HG03280 (cell line): Measurements from ENCODE around the gene UGT1A9.
"Not testable (repeated sequence)": the region's sequence is repeated elsewhere in the genome, so short reads cannot be mapped to it uniquely, and the experiment has no call there.

ENCODE experiments used
- ATAC-seq: cut with Tn5 transposase; IDR thresholded peaks from one replicate; pipeline ENCODE4 v1.9.1; 2021; ENCODE audit warnings: mild to moderate bottlenecking, moderate library complexity; ENCODE audit not compliant: unreplicated experiment

Gene UGT1A9

GRCh38 chr2:233711312-233712008, 39.8 kb downstream of the UGT1A9 start:
- peak; percentile 54 for ATAC-seq

- no peak for ATAC-seq
Observed at GRCh38 chr2:233712611-233713261, 41.0 kb downstream of the UGT1A9 start, which contains the start of gene UGT1A5. Gene UGT1A5 (plus strand): TSS chr2:233712907. CDS start chr2:233712992, 85 bp downstream.

GRCh38 chr2:233713262-233713615, 41.5 kb downstream of the UGT1A9 start:
- no peak for ATAC-seq

- ATAC-seq, result no peak
Observed at GRCh38 chr2:233714121-233714520, 42.4 kb downstream of the UGT1A9 start.

- no peak for ATAC-seq
Observed at GRCh38 chr2:233718552-233718951, 46.9 kb downstream of the UGT1A9 start, which contains the start of gene UGT1A4. Gene UGT1A4 (plus strand): TSS chr2:233718736. CDS start chr2:233718821, 85 bp downstream.

- no peak for ATAC-seq
Observed at GRCh38 chr2:233728723-233729301, 57.1 kb downstream of the UGT1A9 start, which contains the start of gene UGT1A3. Gene UGT1A3 (plus strand): TSS chr2:233729042. CDS start chr2:233729127, 85 bp downstream.

GRCh38 chr2:233736868-233737653, 65.4 kb downstream of the UGT1A9 start:
- ATAC-seq, result not testable (repeated sequence)

GRCh38 chr2:233740870-233741269, 69.2 kb downstream of the UGT1A9 start:
- ATAC-seq, result no peak

GRCh38 chr2:233743464-233744259, 72.0 kb downstream of the UGT1A9 start:
- no peak for ATAC-seq

GRCh38 chr2:233745073-233745755, 73.5 kb downstream of the UGT1A9 start:
- ATAC-seq, result no peak

- not testable (repeated sequence) for ATAC-seq
Observed at GRCh38 chr2:233745838-233746237, 74.1 kb downstream of the UGT1A9 start.

GRCh38 chr2:233746475-233747282, 75.0 kb downstream of the UGT1A9 start:
- ATAC-seq, result no peak

GRCh38 chr2:233747283-233747544, 75.5 kb downstream of the UGT1A9 start:
- no peak for ATAC-seq

GRCh38 chr2:233750689-233751088, 79.0 kb downstream of the UGT1A9 start:
- ATAC-seq, result not testable (repeated sequence)

GRCh38 chr2:233751212-233752009, 79.7 kb downstream of the UGT1A9 start:
- not testable (repeated sequence) for ATAC-seq

- no peak for ATAC-seq
Observed at GRCh38 chr2:233754872-233755611, 83.3 kb downstream of the UGT1A9 start.

- ATAC-seq, result no peak
Observed at GRCh38 chr2:233756429-233757081, 84.9 kb downstream of the UGT1A9 start.
